ENCODE measurements around the gene CASK.

CASK gene

GRCh38 chrX:41903544-41903943 is 19.8 kb downstream of the CASK start:
- Mint-ChIP-seq H3K27ac (no peak overlapping the region), H3K27me3 (ENCODE audit: low read depth, poor library complexity) (no peaks in the 10 kb centered on the region), H3K4me1 (no peaks in the 10 kb centered on the region), H3K4me3 (no peak overlapping the region), H3K36me3 (ENCODE audit: low read depth) (peaks cover 99% of the 10 kb centered on the region), H3K9me3 (peaks cover 100% of the 10 kb centered on the region)
- TF ChIP-seq CTCF (IDR thresholded peaks at IDR 0.05): no peak
- no peak for DNase-seq

- no peak overlapping the region for H3K4me3 Mint-ChIP-seq
- peaks cover 93% of the 10 kb centered on the region for H3K36me3 Mint-ChIP-seq (ENCODE audit: low read depth)
- H3K27ac Mint-ChIP-seq: no peak overlapping the region
- peaks cover 99% of the 10 kb centered on the region for H3K9me3 Mint-ChIP-seq
- H3K27me3 Mint-ChIP-seq (ENCODE audit: low read depth, poor library complexity): no peaks in the 10 kb centered on the region
- no peaks in the 10 kb centered on the region for H3K4me1 Mint-ChIP-seq
- no peak for TF ChIP-seq CTCF (IDR thresholded peaks at IDR 0.05)
- no peak for DNase-seq
Measured at GRCh38 chrX:41900321-41900720, 23.0 kb downstream of the CASK start.

GRCh38 chrX:41895826-41896225 is 27.5 kb downstream of the CASK start:
- TF ChIP-seq CTCF (IDR thresholded peaks at IDR 0.05): no peak
- no peak for DNase-seq
- Mint-ChIP-seq H3K36me3 (ENCODE audit: low read depth) (peaks cover 87% of the 10 kb centered on the region), H3K27me3 (ENCODE audit: low read depth, poor library complexity) (no peaks in the 10 kb centered on the region), H3K4me1 (no peaks in the 10 kb centered on the region), H3K9me3 (peaks cover 88% of the 10 kb centered on the region), H3K4me3 (no peak overlapping the region), H3K27ac (no peak overlapping the region)

- Mint-ChIP-seq H3K4me3 (no peak overlapping the region), H3K4me1 (no peaks in the 10 kb centered on the region), H3K27ac (no peak overlapping the region), H3K9me3 (peaks cover 73% of the 10 kb centered on the region), H3K36me3 (ENCODE audit: low read depth) (peaks cover 85% of the 10 kb centered on the region), H3K27me3 (ENCODE audit: low read depth, poor library complexity) (no peaks in the 10 kb centered on the region)
- TF ChIP-seq CTCF (IDR thresholded peaks at IDR 0.05): no peak
- DNase-seq: no peak
Measured at GRCh38 chrX:41890026-41890423, 33.3 kb downstream of the CASK start.

- no peak for TF ChIP-seq CTCF (IDR thresholded peaks at IDR 0.05)
- Mint-ChIP-seq H3K4me3 (no peak overlapping the region), H3K9me3 (peaks cover 67% of the 10 kb centered on the region)
Measured at GRCh38 chrX:41889317-41890025, 33.9 kb downstream of the CASK start.

GRCh38 chrX:41887691-41888090 is 35.7 kb downstream of the CASK start:
- no peaks in the 10 kb centered on the region for H3K27me3 Mint-ChIP-seq (ENCODE audit: low read depth, poor library complexity)
- H3K36me3 Mint-ChIP-seq (ENCODE audit: low read depth): peaks cover 72% of the 10 kb centered on the region
- no peak overlapping the region for H3K4me3 Mint-ChIP-seq
- peaks cover 57% of the 10 kb centered on the region for H3K9me3 Mint-ChIP-seq
- H3K27ac Mint-ChIP-seq: no peak overlapping the region
- peaks cover 5% of the 10 kb centered on the region for H3K4me1 Mint-ChIP-seq
- DNase-seq: no peak
- no peak for TF ChIP-seq CTCF (IDR thresholded peaks at IDR 0.05)

More at GRCh38 chrX:41889317-41890025, 33.9 kb downstream of the CASK start:
- Mint-ChIP-seq H3K27me3 (ENCODE audit: low read depth, poor library complexity) (no peaks in the 10 kb centered on the region), H3K27ac (no peak overlapping the region), H3K4me1 (no peaks in the 10 kb centered on the region), H3K36me3 (ENCODE audit: low read depth) (peaks cover 81% of the 10 kb centered on the region)
- no peak for DNase-seq
